Measurements from ENCODE around the gene AVPI1.

- TF ChIP-seq BHLHE40 (IDR thresholded peaks at IDR 0.05; ENCODE audit: borderline replicate concordance) (no peak), CTBP1 (IDR thresholded peaks at IDR 0.05; ENCODE audit: borderline replicate concordance) (no peak), FOXA1 (IDR thresholded peaks at IDR 0.05) (no peak), ARNT (IDR thresholded peaks at IDR 0.05) (no peak), SUZ12 (IDR thresholded peaks at IDR 0.05) (no peak)
These were observed 10.1 kb downstream of the AVPI1 start for GRCh38 chr10:97676770-97677581.

Measured in HEK293T (cell line).